ENCODE data around the gene SLC48A1.
A peak's percentile ranks its signal among the peaks of the same experiment; 100 is the strongest.
"Not testable (repeated sequence)": the region's sequence is repeated elsewhere in the genome, so short reads cannot be mapped to it uniquely, and the experiment has no call there.

Gene SLC48A1

GRCh38 chr12:47809518-47809917, 36.5 kb downstream of the SLC48A1 start:
- not testable (repeated sequence) for FAIRE-seq; DNase-seq (ENCODE audit: low spot score)

GRCh38 chr12:47811072-47811396, 38.0 kb downstream of the SLC48A1 start:
- no peak for FAIRE-seq

GRCh38 chr12:47811581-47812484, 38.8 kb downstream of the SLC48A1 start:
- no peak for DNase-seq (ENCODE audit: low spot score)
- no peak for FAIRE-seq

More at GRCh38 chr12:47811072-47811396, 38.0 kb downstream of the SLC48A1 start:
- DNase-seq (ENCODE audit: low spot score) = no peak

GRCh38 chr12:47812797-47813510, 39.9 kb downstream of the SLC48A1 start:
- FAIRE-seq (no peak), DNase-seq (ENCODE audit: low spot score) (peak; percentile 91)

- FAIRE-seq = no peak
- DNase-seq (ENCODE audit: low spot score) = no peak
Observed at GRCh38 chr12:47813511-47814196, 40.6 kb downstream of the SLC48A1 start.

- DNase-seq (ENCODE audit: low spot score) = no peak
- no peak for FAIRE-seq
Observed at GRCh38 chr12:47814539-47815170, 41.6 kb downstream of the SLC48A1 start.

- DNase-seq (ENCODE audit: low spot score); FAIRE-seq: not testable (repeated sequence)
Observed at GRCh38 chr12:47815447-47815846, 42.4 kb downstream of the SLC48A1 start.

GRCh38 chr12:47816403-47817271, 43.6 kb downstream of the SLC48A1 start:
- DNase-seq (ENCODE audit: low spot score) = no peak
- no peak for FAIRE-seq

- no peak for FAIRE-seq
- DNase-seq (ENCODE audit: low spot score) = no peak
Observed at GRCh38 chr12:47817272-47818006, 44.4 kb downstream of the SLC48A1 start.

GRCh38 chr12:47818007-47818376, 45.0 kb downstream of the SLC48A1 start:
- DNase-seq (ENCODE audit: low spot score) = no peak
- no peak for FAIRE-seq

GRCh38 chr12:47818467-47819137, 45.6 kb downstream of the SLC48A1 start:
- DNase-seq (ENCODE audit: low spot score) = peak; percentile 30
- no peak for FAIRE-seq

GRCh38 chr12:47819138-47819895, 46.3 kb downstream of the SLC48A1 start:
- DNase-seq (ENCODE audit: low spot score) (peak; percentile 50), FAIRE-seq (no peak)

GRCh38 chr12:47819896-47820630, 47.0 kb downstream of the SLC48A1 start, which contains the start of gene HDAC7:
Gene HDAC7, minus strand, starts transcription at chr12:47819903. Its CDS starts 118 bp downstream, at chr12:47819785.
- FAIRE-seq = no peak
- DNase-seq (ENCODE audit: low spot score) = peak; percentile 90

GRCh38 chr12:47820631-47821345, 47.8 kb downstream of the SLC48A1 start:
- peak; percentile 92 for DNase-seq (ENCODE audit: low spot score)
- FAIRE-seq = no peak

GRCh38 chr12:47821346-47821706, 48.3 kb downstream of the SLC48A1 start:
- DNase-seq (ENCODE audit: low spot score) = peak; percentile 26
- FAIRE-seq = no peak

- DNase-seq (ENCODE audit: low spot score) (no peak), FAIRE-seq (no peak)
Observed at GRCh38 chr12:47822401-47822800, 49.4 kb downstream of the SLC48A1 start.

- no peak for FAIRE-seq
- no peak for DNase-seq (ENCODE audit: low spot score)
Observed at GRCh38 chr12:47822863-47823262, 49.8 kb downstream of the SLC48A1 start.
